ENCODE results near the gene LRCH1.

Gene LRCH1

DNA sequence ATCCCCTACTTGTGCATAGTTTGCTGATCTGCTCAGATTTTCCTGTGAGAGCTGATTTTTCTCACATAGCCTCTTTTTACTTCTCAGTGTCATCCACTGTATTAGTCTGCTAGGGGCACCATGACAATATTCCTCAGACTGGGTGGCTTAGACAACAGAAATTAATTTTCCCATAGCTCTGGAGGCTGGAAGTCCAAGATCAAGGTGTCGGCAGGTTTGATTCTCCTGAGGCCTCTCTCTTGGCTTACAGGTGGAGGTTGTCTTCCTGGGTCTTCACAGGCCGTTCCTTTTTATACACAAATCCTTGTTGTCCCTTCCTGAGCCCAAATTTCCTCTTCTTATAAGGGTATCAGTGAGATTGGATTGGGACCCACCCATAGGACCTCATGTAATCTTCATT lies 9.2 kb downstream of the LRCH1 start:
- no peak for DNase-seq (ENCODE audit: low read depth, low spot score)

DNA sequence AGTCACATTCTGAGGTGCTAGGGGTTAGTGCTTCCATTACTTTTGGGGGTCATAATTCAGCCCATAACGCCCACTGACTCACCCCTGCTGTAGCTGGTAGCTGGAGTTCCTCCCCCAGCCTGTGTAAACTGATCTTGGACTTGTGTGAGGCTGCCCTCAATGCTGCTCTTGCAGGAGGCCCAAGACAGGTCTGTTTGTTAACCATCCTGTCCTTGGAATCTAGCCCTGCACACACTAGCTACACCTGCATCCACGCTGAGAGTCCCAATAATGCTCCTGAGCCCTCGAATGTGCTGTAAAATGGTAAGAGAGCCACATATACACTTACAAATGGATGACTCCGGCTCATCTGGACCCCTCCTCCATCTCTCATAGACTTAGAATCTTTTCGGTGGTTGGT lies 9.6 kb downstream of the LRCH1 start:
- DNase-seq (ENCODE audit: low read depth, low spot score): no peak

DNA sequence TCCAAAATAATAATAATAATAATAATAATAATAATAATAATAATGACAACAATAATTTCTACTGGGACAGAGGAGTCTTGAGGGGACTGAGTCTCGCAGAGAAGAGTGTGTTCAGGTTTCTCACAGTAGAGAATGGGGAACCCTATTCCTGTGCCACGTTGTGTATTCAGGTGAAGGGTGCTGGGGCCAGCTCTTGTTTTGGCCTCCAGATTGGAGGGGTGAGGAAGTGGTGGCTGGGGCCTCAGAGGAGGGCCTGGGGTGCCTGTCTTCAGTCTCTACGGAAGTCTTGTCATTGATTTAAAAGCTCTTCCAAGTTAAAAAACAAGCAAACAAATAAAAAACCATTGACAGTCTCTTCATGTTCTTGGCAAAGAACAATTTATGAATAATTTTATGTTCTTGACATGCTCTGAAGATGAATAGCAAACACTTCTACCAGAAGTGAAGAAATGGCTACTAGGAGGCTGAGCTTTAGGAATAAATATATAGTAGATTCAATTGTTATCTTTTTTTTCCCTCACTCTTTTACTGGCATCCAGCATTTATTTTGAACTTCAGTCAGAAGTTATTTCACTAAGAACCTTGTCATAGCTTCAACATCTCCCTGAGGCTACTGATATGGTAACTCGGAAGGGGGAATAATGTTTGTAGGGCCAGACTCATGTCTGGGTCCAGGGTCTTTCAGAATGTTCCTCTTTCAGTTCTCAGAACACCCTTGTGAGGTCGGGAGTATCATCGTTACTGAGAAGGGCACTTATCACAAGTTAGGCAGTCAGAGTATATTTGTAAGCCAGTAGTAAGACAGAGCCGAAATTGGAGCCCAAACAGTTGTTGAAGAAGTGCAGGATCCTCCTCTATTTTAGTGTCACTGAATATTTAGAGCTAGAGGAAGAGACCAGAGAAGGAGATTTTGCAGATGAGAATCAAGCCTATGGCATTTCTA lies 13.1 kb downstream of the LRCH1 start:
- DNase-seq (ENCODE audit: low read depth, low spot score): no peak

- DNase-seq (ENCODE audit: low read depth, low spot score): no peak
Measured at GRCh38 chr13:46567671-46568070, 14.7 kb downstream of the LRCH1 start.

GRCh38 chr13:46569456-46569855 lies 16.5 kb downstream of the LRCH1 start:
- no peak for DNase-seq (ENCODE audit: low read depth, low spot score)

GRCh38 chr13:46570273-46570672 lies 17.3 kb downstream of the LRCH1 start:
- no peak for DNase-seq (ENCODE audit: low read depth, low spot score)

DNA sequence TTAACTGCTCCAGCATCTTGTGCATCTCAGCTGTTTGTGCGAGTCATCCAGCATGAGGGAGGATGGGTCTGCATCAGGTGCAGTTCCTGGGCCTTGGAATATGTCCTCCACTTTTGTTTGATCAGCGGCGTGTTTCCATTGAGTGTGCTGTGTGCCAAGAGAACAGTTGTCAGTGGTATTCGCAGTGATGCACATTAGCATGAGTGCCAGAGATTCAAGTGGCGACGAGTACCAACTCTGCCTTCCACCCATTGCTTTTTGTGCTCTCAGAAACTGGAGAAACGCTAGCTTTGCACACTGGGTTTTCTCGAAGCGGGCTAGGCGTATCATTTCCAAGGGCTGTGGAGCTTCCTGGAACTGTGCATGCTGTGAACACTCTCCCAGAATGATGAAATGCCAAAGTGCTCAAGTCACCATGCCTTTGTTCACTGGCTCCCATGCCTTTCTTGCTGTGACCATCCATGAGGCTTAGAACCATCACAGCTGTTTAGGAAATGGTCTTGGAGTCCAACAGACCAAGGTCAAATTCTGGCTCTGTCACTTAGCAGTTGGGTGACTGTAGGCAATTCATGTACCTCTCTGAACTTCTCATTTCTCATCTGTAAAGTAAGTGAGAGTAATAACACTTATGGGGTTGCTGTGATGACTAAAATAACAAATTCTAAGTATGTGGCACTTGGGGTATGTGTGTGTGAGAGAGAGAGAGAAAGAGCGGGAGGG lies 18.4 kb downstream of the LRCH1 start:
- no peak for DNase-seq (ENCODE audit: low read depth, low spot score)

GRCh38 chr13:46571909-46572595 lies 19.1 kb downstream of the LRCH1 start:
- DNase-seq (ENCODE audit: low read depth, low spot score): no peak

- DNase-seq (ENCODE audit: low read depth, low spot score): no peak
Measured at GRCh38 chr13:46572752-46573431, 19.9 kb downstream of the LRCH1 start.

GRCh38 chr13:46575301-46575771 lies 22.4 kb downstream of the LRCH1 start:
- DNase-seq (ENCODE audit: low read depth, low spot score): no peak

- no peak for DNase-seq (ENCODE audit: low read depth, low spot score)
Measured at GRCh38 chr13:46575818-46576221, 22.9 kb downstream of the LRCH1 start.

DNA sequence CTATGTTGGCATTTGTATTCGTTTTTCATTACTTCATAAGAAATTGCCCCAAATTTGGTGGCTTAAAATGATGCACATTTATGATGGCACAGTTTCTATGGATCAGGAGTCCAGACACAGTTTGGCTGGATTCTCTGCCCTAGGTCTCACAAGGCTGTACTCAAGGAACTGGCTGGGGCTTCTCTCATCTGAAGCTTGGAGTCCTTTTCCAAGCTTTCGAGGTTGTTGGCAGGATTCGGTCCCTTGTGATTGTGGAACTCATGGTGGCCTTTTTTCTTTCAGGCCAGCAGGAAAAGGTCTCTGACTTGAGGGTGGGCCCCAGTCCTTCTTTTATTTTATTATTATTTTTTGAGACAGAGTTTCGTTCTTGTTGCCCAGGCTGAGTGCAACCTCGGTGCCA lies 23.8 kb downstream of the LRCH1 start:
- DNase-seq (ENCODE audit: low read depth, low spot score): no peak

- no peak for DNase-seq (ENCODE audit: low read depth, low spot score)
Measured at GRCh38 chr13:46577696-46578589, 25.0 kb downstream of the LRCH1 start.

DNA sequence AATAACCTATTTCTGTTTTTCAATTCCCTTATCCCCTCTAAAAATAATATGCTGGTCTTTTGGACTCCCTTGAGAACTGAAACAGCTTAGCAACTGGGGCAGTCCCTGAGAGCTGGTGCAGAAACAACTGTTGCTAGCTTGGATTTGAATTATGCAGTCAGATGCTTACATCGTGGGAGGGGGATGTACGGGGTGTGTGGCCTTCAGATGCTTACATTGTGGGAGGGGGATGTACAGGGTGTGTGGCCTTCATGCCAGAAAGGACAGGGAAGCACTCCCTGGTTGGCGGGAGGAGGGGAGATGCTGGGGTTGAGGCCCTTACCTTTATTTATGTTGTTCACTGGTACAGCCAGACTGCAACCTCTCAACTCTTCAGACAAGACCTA lies 25.6 kb downstream of the LRCH1 start:
- no peak for DNase-seq (ENCODE audit: low read depth, low spot score)

DNA sequence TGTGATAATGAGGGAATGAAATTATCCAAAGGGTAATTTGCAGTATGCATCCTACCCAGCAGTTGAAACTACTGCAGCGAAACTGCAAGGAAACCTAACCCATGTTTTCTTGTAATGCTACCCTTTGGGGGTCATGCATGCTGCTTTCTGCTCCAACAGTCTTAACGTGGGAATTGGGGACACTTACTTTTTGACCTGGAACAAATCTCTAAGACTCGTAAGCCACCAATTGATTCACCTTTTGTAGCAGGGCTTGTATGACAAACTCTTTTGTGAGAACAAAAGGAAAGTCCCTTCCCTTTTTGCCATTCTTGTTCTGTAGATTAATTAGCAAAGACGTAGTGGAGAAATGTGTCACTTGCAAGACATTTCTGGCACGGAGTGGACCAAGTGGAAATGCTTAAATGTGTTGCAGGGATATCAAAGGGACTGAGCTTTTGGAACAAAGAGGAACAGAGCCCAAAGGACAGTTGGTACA lies 27.4 kb downstream of the LRCH1 start:
- DNase-seq (ENCODE audit: low read depth, low spot score): no peak

- DNase-seq (ENCODE audit: low read depth, low spot score): no peak
Measured at GRCh38 chr13:46582190-46582589, 29.2 kb downstream of the LRCH1 start.

GRCh38 chr13:46586751-46587514 lies 34.0 kb downstream of the LRCH1 start:
- no peak for DNase-seq (ENCODE audit: low read depth, low spot score)

- DNase-seq (ENCODE audit: low read depth, low spot score): no peak
Measured at GRCh38 chr13:46587807-46588418, 34.9 kb downstream of the LRCH1 start.

DNA sequence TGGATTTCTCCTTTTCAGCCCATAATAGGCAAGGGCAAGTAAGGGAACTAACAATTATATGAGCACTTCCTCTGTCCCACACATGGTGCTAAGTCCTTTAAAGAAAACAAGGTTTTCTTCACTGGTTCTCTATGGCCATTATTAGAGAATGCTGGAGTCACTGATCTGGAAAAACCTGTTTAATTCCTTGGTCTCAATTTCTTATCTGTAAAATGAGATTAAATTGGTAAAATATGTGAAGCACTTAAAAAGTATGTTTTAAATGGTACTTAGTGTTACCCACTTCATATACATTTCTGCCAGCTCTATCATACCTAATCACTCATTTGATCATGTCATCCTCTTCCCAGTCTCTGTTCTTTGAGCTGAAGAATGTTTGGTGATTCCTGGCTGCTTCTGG lies 39.4 kb downstream of the LRCH1 start:
- DNase-seq (ENCODE audit: low read depth, low spot score): no peak
